GM18868 (cell line): Measurements from ENCODE around the gene TMEM108.
A peak's percentile ranks its signal among the peaks of the same experiment; 100 is the strongest.

Experiments used
- ATAC-seq: cut with Tn5 transposase; IDR thresholded peaks from one replicate; pipeline ENCODE4 v1.9.1; 2021; ENCODE audit warnings: mild to moderate bottlenecking, moderate library complexity; ENCODE audit not compliant: unreplicated experiment

TMEM108 gene

GRCh38 chr3:133209871-133210550 is 171.8 kb downstream of the TMEM108 start:
- ATAC-seq, result peak; percentile 32

GRCh38 chr3:133210656-133211055 is 172.5 kb downstream of the TMEM108 start:
- no peak for ATAC-seq

- peak; percentile 95 for ATAC-seq
Observed at GRCh38 chr3:133211449-133211848, 173.3 kb downstream of the TMEM108 start.

GRCh38 chr3:133211856-133212255 is 173.7 kb downstream of the TMEM108 start:
- ATAC-seq, result no peak

- ATAC-seq, result no peak
Observed at GRCh38 chr3:133213937-133214336, 175.7 kb downstream of the TMEM108 start.

GRCh38 chr3:133227813-133228212 is 189.6 kb downstream of the TMEM108 start:
- no peak for ATAC-seq

- ATAC-seq, result no peak
Observed at GRCh38 chr3:133230195-133230594, 192.0 kb downstream of the TMEM108 start.

GRCh38 chr3:133236901-133237300 is 198.7 kb downstream of the TMEM108 start:
- no peak for ATAC-seq

- no peak for ATAC-seq
Observed at GRCh38 chr3:133237380-133237779, 199.2 kb downstream of the TMEM108 start.

- no peak for ATAC-seq
Observed at GRCh38 chr3:133238015-133238414, 199.8 kb downstream of the TMEM108 start.

- no peak for ATAC-seq
Observed at GRCh38 chr3:133246119-133246518, 207.9 kb downstream of the TMEM108 start.

- no peak for ATAC-seq
Observed at GRCh38 chr3:133246773-133247172, 208.6 kb downstream of the TMEM108 start.

GRCh38 chr3:133248389-133248788 is 210.2 kb downstream of the TMEM108 start:
- no peak for ATAC-seq

GRCh38 chr3:133249490-133249889 is 211.3 kb downstream of the TMEM108 start:
- ATAC-seq, result no peak

- ATAC-seq, result no peak
Observed at GRCh38 chr3:133254151-133254550, 216.0 kb downstream of the TMEM108 start.

- no peak for ATAC-seq
Observed at GRCh38 chr3:133254716-133255115, 216.5 kb downstream of the TMEM108 start.

GRCh38 chr3:133256787-133257483 is 218.7 kb downstream of the TMEM108 start:
- ATAC-seq, result peak; percentile 91

- no peak for ATAC-seq
Observed at GRCh38 chr3:133258358-133258757, 220.2 kb downstream of the TMEM108 start.

- ATAC-seq, result no peak
Observed at GRCh38 chr3:133259767-133260166, 221.6 kb downstream of the TMEM108 start.

GRCh38 chr3:133262333-133262732 is 224.1 kb downstream of the TMEM108 start:
- ATAC-seq, result no peak

GRCh38 chr3:133264920-133265319 is 226.7 kb downstream of the TMEM108 start:
- ATAC-seq, result no peak

GRCh38 chr3:133268726-133269134 is 230.5 kb downstream of the TMEM108 start:
- no peak for ATAC-seq
